Calu3 (cell line): ENCODE data around the gene SRF. TPM values are rescaled to one million over a fixed set of nuclear protein-coding genes. Genes with fewer than 3 reads are reported as not detected.

Experiments
- BruUV-seq: library from RNA; stranded (reverse); fragments of 400-500 nt; replicated peaks from 2 replicates; lab custom pipeline; 2021; lab: Mats Ljungman, UMichigan
- CTCF ChIA-PET: fragments of 300-600 bp; sonication (Branson Sonifier 250); formaldehyde crosslinking; loops from one replicate; lab custom pipeline; 2022; ENCODE audit warnings: antibody characterized with exemption; lab: Charles Lee
- DNase-seq: peaks from one replicate; pipeline ENCODE4 v3.0.0; 2022
- H3K27ac Mint-ChIP-seq: one replicate; pipeline ENCODE4 v1.8.0; 2022; ENCODE audit warnings: mixed read lengths; ENCODE audit not compliant: unreplicated experiment
- H3K27me3 Mint-ChIP-seq: one replicate; pipeline ENCODE4 v1.8.0; 2022; ENCODE audit warnings: mixed read lengths; ENCODE audit not compliant: unreplicated experiment
- H3K36me3 Mint-ChIP-seq: one replicate; pipeline ENCODE4 v1.8.0; 2022; ENCODE audit warnings: mild to moderate bottlenecking, moderate library complexity, mixed read lengths; ENCODE audit not compliant: insufficient read depth, unreplicated experiment
- H3K4me1 Mint-ChIP-seq: one replicate; pipeline ENCODE4 v1.8.0; 2022; ENCODE audit warnings: mild to moderate bottlenecking, low read depth, mixed read lengths; ENCODE audit not compliant: unreplicated experiment
- H3K4me3 Mint-ChIP-seq: one replicate; pipeline ENCODE4 v1.8.0; 2022; ENCODE audit warnings: mild to moderate bottlenecking, low read depth, moderate library complexity, mixed read lengths; ENCODE audit not compliant: unreplicated experiment
- H3K9me3 Mint-ChIP-seq: one replicate; pipeline ENCODE4 v1.8.0; 2022; ENCODE audit warnings: low read depth, mixed read lengths; ENCODE audit not compliant: unreplicated experiment
- CTCF ChIP-seq: fragments of 200-600 bp; IDR thresholded peaks from one replicate; pipeline ENCODE4 v1.8.0; 2022; ENCODE audit warnings: antibody characterized with exemption; ENCODE audit not compliant: unreplicated experiment
- intact Hi-C: fragments of 100-400 bp; cut with micrococcal nuclease; formaldehyde crosslinking; loops from one replicate; pipeline ENCODE4 v1.10.0; 2022; ENCODE audit not compliant: unreplicated experiment
- total RNA-seq: library from RNA; stranded (reverse); gene quantifications from 2 replicates; pipeline ENCODE4 v1.2.3, GENCODE V29; 2022

Gene SRF
- total RNA-seq, 1 experiment from 2014 or later: 48.0 TPM

- BruUV-seq: no TSS peak
- no peak for DNase-seq
- CTCF ChIA-PET: interaction anchor here (0.6 kb wide), 1 partner anchor 422 kb away, joined by 5 read pairs; no protein-coding TSS in a partner anchor
- H3K27me3 Mint-ChIP-seq: no peaks in the 10 kb centered on the region
- intact Hi-C loops: no loop called here
- H3K36me3 Mint-ChIP-seq: no peaks in the 10 kb centered on the region
- no peak overlapping the region for H3K27ac Mint-ChIP-seq
- H3K4me3 Mint-ChIP-seq: no peak overlapping the region
- no peak for TF ChIP-seq CTCF
- H3K9me3 Mint-ChIP-seq: no peaks in the 10 kb centered on the region
- H3K4me1 Mint-ChIP-seq: no peaks in the 10 kb centered on the region
These were observed 32.1 kb downstream of the SRF start for GRCh38 chr6:43203029-43203717.

- no peaks in the 10 kb centered on the region for H3K9me3 Mint-ChIP-seq
- no TSS peak for BruUV-seq
- no peaks in the 10 kb centered on the region for H3K4me1 Mint-ChIP-seq
- no peaks in the 10 kb centered on the region for H3K36me3 Mint-ChIP-seq
- intact Hi-C loops: no loop called here
- no peak overlapping the region for H3K4me3 Mint-ChIP-seq
- H3K27ac Mint-ChIP-seq: no peak overlapping the region
- CTCF ChIA-PET: no interaction called here
- no peak for DNase-seq
- H3K27me3 Mint-ChIP-seq: no peaks in the 10 kb centered on the region
- no peak for TF ChIP-seq CTCF
These were observed 32.6 kb downstream of the SRF start for GRCh38 chr6:43203718-43204095.

GRCh38 chr6:43204271-43205105 is 33.4 kb downstream of the SRF start:
- peaks cover 5% of the 10 kb centered on the region for H3K36me3 Mint-ChIP-seq
- H3K27ac Mint-ChIP-seq: no peak overlapping the region
- H3K4me3 Mint-ChIP-seq: no peak overlapping the region
- CTCF ChIA-PET: no interaction called here
- H3K9me3 Mint-ChIP-seq: no peaks in the 10 kb centered on the region
- intact Hi-C loops: no loop called here
- no peaks in the 10 kb centered on the region for H3K4me1 Mint-ChIP-seq
- no peak for TF ChIP-seq CTCF
- DNase-seq: no peak
- no TSS peak for BruUV-seq
- no peaks in the 10 kb centered on the region for H3K27me3 Mint-ChIP-seq

- H3K27me3 Mint-ChIP-seq: no peaks in the 10 kb centered on the region
- CTCF ChIA-PET: no interaction called here
- H3K27ac Mint-ChIP-seq: no peak overlapping the region
- H3K36me3 Mint-ChIP-seq: peaks cover 5% of the 10 kb centered on the region
- no peaks in the 10 kb centered on the region for H3K9me3 Mint-ChIP-seq
- H3K4me3 Mint-ChIP-seq: no peak overlapping the region
- H3K4me1 Mint-ChIP-seq: peaks cover 5% of the 10 kb centered on the region
- no peak for DNase-seq
- intact Hi-C loops: no loop called here
- no TSS peak for BruUV-seq
- no peak for TF ChIP-seq CTCF
These were observed 34.8 kb downstream of the SRF start for GRCh38 chr6:43205849-43206248.
